CD4-positive, alpha-beta T cell treated with Interleukin-10 for 1 hour (primary cell): Measurements from ENCODE around the gene UNC13D.

Source experiments
- DNase-seq: peaks from one replicate; pipeline ENCODE4 v3.0.0-alpha.2; 2020

Gene UNC13D

GRCh38 chr17:75832652-75833400 is 11.4 kb downstream of the UNC13D start:
- DNase-seq: peak; percentile 51

- DNase-seq: peak; percentile 72
Observed at GRCh38 chr17:75832164-75832651, 12.0 kb downstream of the UNC13D start.

- DNase-seq: no peak
Observed at GRCh38 chr17:75831032-75831571, 13.1 kb downstream of the UNC13D start.

GRCh38 chr17:75830164-75831031 is 13.8 kb downstream of the UNC13D start:
- peak; percentile 26 for DNase-seq

GRCh38 chr17:75829747-75830146 is 14.5 kb downstream of the UNC13D start:
- DNase-seq: no peak

GRCh38 chr17:75828741-75829140 is 15.5 kb downstream of the UNC13D start:
- DNase-seq: no peak

GRCh38 chr17:75828076-75828400 is 16.2 kb downstream of the UNC13D start:
- no peak for DNase-seq

- peak; percentile 80 for DNase-seq
Observed at GRCh38 chr17:75827308-75828075, 16.7 kb downstream of the UNC13D start.

GRCh38 chr17:75826561-75827307 is 17.5 kb downstream of the UNC13D start:
- no peak for DNase-seq

GRCh38 chr17:75825748-75826370 is 18.3 kb downstream of the UNC13D start:
- DNase-seq: no peak

GRCh38 chr17:75825149-75825552 is 19.1 kb downstream of the UNC13D start:
- no peak for DNase-seq

- DNase-seq: no peak
Observed at GRCh38 chr17:75824666-75825065, 19.5 kb downstream of the UNC13D start.

- no peak for DNase-seq
Observed at GRCh38 chr17:75824050-75824552, 20.1 kb downstream of the UNC13D start.

- no peak for DNase-seq
Observed at GRCh38 chr17:75823257-75824041, 20.8 kb downstream of the UNC13D start.

- DNase-seq: no peak
Observed at GRCh38 chr17:75822800-75823166, 21.4 kb downstream of the UNC13D start.

- peak; percentile 46 for DNase-seq
Observed at GRCh38 chr17:75822119-75822799, 21.9 kb downstream of the UNC13D start.

GRCh38 chr17:75821552-75821951 is 22.7 kb downstream of the UNC13D start:
- DNase-seq: no peak

- DNase-seq: no peak
Observed at GRCh38 chr17:75820094-75821080, 23.8 kb downstream of the UNC13D start.

GRCh38 chr17:75819678-75820077 is 24.5 kb downstream of the UNC13D start:
- DNase-seq: no peak
